NCI-H2227 treated with DMSO at 0.1 percent for 48 hours (cell line): ENCODE measurements around the gene BCAS4.
"Not testable (repeated sequence)": the region's sequence is repeated elsewhere in the genome, so short reads cannot be mapped to it uniquely, and the experiment has no call there.

Experiments
- DNase-seq: peaks from one replicate; lab custom pipeline; 2025; lab: John Stamatoyannopoulos, UW

Gene BCAS4

DNA sequence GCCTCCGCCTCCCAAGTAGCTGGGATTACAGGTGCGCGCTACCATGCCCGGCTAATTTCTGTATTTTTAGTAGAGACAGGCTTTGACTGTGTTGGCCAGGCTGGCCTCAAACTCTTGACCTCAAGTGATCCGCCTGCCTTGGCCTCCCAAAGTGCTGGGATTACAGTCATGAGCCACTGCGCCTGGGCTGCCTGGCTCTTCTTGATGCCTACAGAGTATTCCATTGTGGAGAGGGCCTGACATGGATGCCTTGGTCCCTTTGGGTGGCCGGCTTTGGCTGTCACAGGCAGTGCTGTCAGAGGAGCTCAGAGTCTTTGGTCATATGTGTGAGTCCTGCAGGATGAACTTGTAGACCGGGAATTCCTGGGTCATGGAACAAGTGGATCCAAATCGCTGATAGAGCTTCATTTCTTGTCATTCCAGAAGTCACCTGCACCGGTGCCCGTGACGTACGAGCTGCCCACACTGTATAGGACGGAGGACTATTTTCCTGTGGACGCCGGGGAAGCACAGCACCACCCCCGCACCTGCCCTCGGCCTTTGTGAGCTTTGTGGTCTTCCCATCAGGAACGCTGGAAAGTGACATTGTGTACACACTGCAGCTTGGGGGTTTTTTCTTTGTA, 81.3 kb downstream of the BCAS4 start:
- DNase-seq, result no peak

DNA sequence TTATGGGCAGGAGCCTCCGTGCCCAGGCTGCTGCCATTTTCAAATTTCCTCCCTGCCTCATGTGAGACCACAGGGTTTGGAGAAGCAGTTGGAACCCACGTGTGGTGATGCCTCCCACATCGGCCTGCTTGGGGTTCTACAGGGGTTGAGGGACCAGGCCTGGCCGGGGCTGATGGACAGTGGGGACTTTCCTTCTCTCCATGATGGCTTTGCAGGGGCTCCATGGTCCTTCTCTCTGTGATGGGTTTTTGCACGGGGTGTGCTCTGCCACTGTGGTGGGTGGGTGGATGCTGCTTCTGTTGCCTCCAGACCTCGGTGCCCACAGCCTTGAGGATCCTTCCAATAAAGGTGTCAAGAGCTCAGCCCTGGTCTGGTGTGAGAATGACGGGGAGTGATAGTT, 82.0 kb downstream of the BCAS4 start:
- DNase-seq, result no peak

GRCh38 chr20:50877232-50877743, 82.4 kb downstream of the BCAS4 start:
- DNase-seq, result no peak

DNA sequence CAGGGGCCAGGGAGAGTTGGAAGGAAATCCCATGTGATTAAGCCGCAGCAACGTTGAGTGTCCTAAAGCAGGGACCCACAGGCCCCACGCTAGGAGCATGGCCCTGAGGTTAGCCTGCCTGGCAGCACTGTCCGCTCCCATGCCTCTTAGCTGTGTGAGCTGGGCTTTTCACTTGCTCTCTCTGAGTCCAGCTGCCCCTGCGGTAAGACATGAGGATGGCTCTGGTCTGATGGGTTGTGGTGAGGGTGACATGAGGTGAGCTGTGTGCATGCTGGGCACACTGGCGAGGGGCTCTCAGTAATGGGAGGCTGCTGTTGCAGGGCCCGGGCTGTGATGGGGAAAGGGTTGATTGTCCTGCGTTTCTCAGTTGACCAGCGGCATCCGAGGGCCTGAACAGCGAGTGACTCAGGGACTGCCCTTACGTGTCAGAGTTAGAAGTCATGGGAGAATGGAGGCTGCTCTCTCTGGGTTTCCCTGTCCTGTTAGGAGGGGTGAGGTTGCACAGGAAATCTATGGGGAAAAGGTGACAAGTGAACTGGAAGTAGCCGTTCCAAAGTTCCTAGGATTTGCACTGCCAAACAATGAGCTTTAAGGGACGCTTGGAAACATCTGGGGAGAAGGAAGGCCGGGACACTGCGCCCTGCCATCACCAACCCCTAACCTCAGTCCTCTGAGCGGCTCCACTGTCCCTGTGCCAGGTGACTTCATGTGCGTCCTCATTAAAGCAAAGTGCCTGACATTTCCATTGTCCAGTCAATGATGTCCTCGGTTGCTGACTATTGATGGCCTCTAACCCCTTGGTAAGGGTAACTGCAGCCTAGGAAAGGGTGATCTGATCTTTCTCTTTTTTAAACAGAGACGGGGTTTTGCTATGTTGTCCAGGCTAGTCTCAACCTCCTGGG, 85.0 kb downstream of the BCAS4 start:
- no peak for DNase-seq

GRCh38 chr20:50881759-50882424, 87.0 kb downstream of the BCAS4 start:
- not testable (repeated sequence) for DNase-seq

GRCh38 chr20:50883856-50884255, 89.0 kb downstream of the BCAS4 start:
- DNase-seq, result no peak

GRCh38 chr20:50885068-50885467, 90.2 kb downstream of the BCAS4 start:
- DNase-seq, result no peak

DNA sequence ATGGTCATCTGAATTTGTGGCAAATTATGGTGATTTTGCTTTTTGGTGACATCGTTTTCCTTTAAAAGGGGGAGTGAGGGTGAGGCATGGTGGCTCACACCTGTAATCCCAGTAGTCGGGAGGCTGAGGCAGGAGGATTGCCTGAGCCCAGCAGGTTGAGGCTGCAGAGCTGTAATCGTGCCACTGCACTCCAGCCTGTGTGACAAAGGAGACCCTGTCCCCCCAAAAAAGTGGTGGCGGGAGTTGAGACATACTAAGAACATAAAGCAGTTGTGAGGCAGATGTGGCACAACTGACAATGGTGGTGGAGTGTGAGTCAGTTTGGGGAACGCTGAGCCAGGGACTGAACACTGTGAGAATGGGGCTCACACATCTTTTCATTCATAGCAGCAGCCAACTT, 90.9 kb downstream of the BCAS4 start:
- DNase-seq, result no peak

GRCh38 chr20:50886184-50886790, 91.4 kb downstream of the BCAS4 start:
- no peak for DNase-seq

DNA sequence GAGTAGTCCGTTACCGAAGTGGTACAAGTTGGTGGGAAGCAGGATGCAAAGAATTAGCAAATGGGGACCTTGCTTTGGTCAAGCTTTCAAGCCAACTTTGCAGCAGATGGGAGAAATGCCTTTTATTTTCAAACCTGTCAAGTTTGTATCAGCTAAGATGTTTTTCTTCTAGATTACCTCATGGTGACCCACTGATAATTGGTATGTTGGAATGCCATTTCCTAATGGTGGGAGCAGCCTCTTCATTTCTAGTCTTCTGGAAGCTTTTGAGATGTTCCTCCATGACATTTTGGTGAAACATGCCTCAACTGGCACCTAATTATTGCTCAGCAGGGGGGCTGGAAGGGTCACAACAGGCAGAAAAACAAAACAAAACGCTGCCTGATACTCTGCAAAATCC, 92.7 kb downstream of the BCAS4 start:
- DNase-seq, result no peak

GRCh38 chr20:50891138-50891537, 96.3 kb downstream of the BCAS4 start:
- no peak for DNase-seq

DNA sequence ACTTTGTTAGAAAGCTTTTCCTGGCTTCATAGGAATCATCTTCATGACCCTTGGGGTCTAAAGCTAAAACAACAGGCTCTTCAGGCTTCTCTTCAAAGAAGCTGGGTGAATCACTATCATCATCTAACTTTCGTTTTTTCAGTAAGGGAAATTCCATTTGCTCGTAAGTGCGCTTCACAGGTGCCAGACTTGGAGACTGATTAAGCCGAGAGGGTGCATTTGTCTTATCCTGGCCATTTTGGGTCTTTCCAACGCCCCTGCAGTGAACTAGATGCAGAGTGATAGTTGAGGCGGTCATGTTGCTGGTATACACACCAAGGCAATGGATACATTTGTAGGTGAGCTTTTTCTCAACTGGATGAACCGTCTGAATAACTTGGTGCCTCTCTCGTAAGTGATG, 97.5 kb downstream of the BCAS4 start:
- no peak for DNase-seq

DNA sequence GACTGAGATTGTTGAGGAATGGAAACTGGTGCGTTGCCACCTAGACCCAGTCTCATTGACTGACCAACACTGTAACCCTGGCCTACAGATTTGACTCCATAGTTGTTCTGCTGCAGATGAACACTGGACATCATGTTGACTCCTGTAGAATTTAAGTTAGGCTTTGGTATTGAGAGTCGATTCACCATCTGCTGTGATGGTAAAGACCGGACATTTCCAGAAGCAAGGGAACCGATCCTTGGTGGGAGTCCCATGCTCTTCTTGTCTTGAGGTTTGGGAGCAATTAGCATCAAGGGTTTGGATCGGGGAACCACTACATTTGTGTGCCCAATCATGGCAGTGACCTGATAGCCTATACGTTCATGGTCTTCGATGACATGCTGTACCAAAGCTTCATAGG, 98.8 kb downstream of the BCAS4 start:
- no peak for DNase-seq

DNA sequence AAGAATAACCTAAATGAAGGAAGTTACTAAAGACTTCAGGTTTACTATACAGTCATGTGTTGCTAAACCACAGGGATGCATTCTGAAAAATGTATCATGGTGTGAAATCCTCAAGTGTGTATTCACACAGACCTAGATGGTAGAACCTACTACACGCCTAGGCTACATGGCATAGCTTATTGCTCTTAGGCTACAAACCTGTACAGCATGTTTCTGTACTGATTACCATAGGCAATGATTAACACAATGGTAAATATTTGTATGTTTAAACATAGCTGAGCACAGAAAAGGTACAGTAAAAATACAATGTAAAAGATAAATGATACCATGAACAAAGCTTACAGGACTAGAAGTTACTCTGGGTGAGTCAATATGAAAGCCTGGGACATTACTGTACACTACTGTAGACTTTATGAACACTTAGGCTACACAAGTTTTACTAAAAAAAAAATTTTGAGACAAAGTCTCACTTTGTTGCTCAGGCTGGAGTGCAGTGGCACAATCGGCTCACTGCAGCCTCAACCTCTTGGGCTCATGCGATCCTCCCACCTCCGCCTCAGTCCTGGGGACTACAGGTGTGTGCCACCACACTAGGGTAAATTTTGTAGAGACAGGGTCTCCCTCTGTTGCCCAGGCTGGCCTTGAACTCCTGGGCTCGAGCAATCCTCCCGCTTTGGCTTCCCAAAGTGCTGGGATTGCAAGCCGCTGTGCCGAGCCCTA, 100.4 kb downstream of the BCAS4 start:
- no peak for DNase-seq

DNA sequence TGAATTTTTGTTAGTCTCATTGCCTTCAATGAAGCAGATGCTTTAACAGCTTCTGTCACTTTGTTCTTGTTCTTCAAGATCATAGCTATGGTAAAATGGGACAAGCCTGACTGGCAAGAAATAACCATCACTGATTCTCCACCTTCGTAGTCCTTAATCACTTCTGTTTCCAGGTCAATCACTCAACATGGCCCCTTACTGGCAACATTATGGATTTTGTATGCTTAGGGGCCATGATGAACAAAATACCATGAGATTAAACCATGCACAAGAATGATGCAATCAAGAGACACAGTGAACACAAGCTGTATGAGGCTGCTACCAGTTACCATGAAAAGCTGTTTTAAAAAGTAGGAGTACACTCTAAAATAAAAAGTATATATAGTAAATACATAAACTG, 103.6 kb downstream of the BCAS4 start:
- no peak for DNase-seq

GRCh38 chr20:50900261-50900660, 105.4 kb downstream of the BCAS4 start:
- DNase-seq, result no peak

GRCh38 chr20:50901301-50901700, 106.4 kb downstream of the BCAS4 start:
- DNase-seq, result no peak

DNA sequence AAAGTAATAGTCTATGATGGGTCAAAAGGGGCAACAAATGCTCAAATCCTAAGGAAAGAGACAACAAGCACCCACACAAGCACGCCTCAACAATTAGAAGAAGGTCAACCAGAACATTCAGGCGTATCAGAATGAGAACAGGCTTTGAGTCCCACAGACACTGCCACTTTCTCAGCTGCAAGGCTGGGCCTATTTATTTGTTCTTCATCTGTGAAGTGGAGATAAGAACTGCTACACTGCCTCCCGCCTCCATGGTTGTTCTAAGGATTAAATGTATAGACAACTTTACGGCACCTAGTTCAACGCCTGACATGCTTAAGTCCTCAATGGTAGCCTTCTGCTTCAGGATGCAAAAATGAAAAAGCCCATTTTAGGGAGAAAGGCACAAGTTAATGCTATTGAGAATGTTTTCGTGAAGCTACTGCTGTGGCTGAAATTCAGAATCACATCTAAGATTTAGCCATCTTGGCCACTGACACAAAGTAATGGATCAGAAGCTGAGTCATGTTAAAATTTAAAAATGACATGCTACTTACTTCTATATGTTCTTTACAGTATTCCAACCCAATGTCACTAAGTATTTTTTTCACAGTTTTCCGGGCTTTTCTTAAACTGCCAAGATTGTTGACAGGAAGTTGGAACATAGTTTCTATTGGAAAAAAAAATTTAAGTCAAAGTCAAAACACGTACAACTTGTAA, 108.6 kb downstream of the BCAS4 start:
- DNase-seq, result no peak

GRCh38 chr20:50904067-50904570, 109.3 kb downstream of the BCAS4 start:
- no peak for DNase-seq

DNA sequence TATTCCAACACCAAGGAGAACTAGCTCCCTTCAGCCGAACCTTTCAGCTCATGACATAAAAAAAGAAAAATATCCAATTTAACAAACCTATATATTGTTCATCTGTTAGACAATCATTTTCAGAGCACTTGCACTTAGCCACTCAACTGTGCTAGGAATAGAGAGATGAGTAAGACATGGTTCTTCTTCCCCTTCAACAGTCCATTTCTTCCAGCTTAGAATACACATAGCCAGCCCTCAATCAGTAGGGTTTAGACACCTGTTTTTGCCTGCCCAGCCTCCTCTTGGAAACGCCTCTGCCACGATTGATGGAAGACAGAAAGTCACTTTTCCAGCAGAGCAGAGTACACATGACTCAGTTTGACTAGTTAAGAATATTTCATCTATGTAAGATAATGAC, 114.6 kb downstream of the BCAS4 start:
- no peak for DNase-seq

DNA sequence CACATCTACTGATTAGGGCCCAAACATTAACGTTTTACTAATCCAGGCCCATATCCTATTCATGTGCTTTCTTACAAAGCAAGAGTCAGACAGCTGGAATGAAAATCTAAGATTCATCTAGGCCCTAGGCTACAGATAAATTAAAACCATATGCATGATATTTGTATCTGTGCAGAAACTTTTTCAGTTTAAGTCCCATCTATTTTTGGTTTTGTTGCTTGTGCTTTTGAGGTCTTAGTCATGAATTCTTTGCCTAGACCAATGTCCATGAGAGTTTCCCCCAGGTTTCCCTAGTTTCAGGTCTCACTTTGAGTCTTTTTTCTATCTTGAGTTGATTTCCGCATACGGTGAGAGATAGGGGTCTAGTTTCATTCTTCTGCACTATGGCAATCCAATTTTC, 116.2 kb downstream of the BCAS4 start:
- no peak for DNase-seq
